GM18507 (cell line): ENCODE measurements around the gene ZNF688.
"Not testable (repeated sequence)": the region's sequence is repeated elsewhere in the genome, so short reads cannot be mapped to it uniquely, and the experiment has no call there.

Source experiments
- DNase-seq: peaks from one replicate; pipeline ENCODE4 v3.0.0; 2011; ENCODE audit warnings: low read depth; ENCODE audit not compliant: insufficient read length; ENCODE audit errors: extremely low spot score
- FAIRE-seq: peaks from 2 replicates; lab custom pipeline; 2011; peaks lifted over from hg19 to GRCh38; lab: Jason Lieb, UNC

ZNF688 gene

DNA sequence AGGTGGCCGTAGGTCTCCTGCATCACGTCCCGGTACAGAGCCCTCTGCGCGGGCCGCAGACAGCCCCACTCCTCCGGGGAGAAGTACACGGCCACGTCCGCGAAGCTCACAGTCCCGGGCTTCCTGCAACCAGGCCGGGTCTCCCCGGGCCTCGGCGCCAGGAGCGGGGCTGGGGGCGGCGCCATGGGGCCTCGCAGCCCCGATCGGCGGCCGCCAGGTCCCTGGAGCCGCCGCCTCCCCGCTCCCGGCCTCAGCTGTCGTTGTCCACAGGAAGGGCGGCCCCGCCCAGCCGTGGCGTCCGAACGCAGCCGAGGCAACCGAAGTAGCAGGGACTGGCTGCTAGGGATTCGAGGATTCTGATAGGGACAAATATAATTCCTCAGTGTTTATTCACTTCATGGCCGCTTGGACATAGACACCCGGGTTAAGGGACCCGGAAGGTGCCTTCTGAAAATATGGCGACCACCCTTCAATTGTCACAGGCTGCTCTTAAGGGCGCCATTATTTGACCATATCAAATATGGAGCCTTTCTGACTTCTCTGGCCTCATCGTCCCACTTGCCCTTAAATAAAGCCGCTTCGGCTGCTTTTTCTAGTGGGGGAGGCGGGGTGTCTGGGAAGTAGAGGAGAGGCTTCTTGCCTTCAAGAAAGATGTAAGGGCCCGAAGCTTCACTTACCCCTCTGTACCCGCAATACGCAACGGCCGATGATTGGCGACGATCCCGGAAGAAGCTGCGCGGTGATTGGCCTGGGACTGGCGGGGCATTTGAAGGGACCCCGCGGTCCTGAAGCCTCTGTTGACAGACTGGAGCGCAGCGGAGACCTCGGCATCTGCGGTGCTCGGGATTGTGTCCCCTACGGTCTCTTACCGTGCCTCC, at the start of gene ZNF688:
TSS of gene ZNF688 (minus strand) at position 270 of the 878 bp plus-strand sequence. CDS start at position 185, 85 bp downstream.
- peak; percentile 95 for FAIRE-seq

DNA sequence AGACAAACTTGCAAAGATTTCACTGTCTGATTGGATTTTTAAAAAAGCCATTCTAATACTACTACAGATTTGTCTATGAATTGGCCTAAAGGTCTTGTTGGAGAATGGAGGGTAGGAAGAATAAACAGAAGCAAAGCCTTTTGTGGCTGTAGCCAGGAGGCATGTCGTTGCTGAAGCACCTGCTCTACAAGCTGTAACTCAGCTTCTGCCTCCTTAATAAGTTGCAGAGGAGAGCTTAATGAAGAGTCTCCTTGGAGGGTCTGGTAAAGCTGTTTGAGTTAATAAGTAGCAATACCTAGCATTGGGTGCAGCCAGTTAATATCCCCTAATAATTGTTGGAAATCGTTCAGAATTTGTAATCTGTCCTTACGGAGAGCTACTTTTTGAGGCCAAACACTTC, 48.7 kb upstream of the ZNF688 start:
- FAIRE-seq, result no peak
- DNase-seq, result no peak

More for the DNA sequence above, at the start of gene ZNF688:
- DNase-seq, result peak; percentile 93

DNA sequence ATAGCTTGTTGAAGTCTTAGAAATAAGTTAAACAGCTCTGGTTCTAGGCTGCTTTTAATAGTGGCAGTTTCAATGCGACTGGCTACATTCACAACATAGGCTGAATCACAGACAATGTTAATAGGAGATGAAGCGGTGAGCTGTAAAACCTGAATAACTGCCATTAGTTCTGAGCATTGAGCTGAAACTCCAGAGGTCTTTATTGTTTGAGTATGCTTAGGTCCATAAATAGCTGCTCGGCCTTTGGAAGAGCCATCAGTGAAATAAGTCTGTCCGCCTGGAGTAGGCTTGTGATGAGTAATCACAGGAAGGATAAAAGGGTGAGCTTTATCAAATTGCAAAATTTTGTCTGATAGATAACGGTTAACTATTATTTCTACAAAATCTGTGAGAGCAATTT, 48.1 kb upstream of the ZNF688 start:
- DNase-seq (no peak), FAIRE-seq (no peak)

DNA sequence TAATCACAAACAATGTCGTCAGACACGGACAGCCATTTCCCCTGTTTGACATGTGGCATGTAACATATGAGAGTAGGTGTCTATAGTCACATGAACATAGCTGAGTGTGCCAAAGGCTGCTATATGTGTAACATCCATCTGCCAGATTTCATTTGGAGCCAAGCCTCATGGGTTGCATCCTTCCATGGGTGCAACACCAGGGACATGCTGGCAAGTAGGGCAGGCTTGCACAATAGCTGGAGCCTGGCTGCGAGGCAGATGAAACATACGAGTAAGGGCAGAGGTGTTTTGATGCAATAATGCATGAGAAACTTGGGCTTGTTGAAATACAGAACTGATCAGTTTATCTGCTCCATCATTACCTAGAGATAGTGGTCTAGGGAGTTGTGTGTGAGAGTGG, 47.7 kb upstream of the ZNF688 start:
- FAIRE-seq (no peak), DNase-seq (no peak)

DNA sequence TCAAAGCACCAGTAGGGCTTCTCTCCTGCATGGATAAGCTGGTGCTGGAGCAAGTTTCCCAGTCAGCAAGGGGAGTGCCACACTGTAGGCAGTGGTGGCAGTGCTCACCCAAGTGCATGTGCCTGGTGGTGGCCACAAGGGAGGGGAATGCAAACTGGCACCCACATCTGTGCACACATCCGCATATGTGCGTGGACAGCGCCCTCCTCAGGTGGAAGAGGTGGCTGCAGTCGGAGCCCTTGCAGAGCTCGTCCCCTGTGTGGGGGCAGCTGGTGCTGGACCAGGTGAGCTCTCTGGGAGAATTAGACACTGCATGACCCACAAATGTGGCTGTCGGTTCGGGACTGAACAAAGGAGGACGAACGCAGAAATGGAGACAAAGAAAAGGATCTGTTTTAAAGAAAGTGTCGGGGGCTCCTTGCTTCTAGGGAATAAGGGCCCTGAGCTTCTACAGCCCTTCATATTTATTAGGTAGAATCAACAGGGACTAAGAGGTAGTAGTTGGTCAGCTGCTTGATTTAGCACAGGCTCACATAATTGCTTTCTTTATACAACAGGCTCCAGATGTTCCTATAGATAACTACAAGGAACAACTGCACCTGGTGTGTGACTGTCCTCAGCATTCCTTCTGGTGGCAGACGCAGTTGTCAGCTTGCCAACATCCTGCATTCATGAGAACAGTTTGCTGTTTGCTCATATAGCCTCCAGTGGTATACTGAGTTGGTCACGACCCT, 44.0 kb upstream of the ZNF688 start:
- no peak for FAIRE-seq
- peak; percentile 15 for DNase-seq

DNA sequence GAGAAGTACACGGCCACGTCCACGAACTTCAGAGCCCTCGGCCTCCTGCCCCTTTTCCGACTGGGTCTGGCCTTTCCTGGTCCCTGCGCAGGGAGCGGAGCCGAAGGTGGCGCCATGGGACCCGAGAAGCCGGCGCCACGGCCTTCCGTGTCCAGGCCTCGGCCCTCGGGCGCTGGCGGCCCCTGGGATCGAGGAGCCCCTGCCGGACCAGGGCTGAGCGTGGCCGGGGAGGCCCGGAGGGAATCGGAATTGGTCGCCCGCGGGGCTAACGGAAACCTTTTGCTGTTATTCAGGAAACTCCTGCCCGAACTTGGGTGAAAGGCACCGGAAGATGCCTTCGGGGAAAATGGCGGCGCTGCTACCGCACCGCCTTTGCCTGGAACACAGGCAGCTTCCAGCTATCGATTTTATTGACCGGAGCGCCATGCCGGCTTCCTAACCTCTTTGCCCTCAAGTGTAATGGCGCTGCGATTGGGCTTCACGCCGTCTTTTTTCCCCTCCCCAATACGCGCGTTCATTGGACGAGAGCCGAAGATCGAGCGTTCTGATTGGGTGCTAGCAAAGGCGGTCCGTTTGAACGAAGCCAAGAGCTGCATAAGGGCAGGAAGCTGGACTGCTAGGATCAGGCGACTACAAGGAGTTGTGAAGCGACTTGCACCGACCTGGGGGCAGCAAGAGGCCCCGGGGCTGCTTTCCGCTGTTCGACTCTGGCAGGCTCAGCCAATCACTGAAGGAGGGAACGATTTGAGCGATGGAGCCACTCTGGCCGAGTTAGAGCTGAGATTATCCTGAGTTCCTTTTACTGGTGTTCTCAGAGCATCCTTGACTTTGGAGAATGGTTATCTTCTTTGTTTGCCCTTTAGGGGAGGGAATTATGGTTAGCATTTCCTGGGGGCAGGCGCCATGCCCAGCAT, 38.7 kb upstream of the ZNF688 start, which contains the start of gene ZNF689:
TSS of gene ZNF689 (minus strand) at position 464 of the 914 bp plus-strand sequence. CDS start at position 116, 348 bp downstream.
- peak; percentile 86 for DNase-seq
- FAIRE-seq, result peak; percentile 95

DNA sequence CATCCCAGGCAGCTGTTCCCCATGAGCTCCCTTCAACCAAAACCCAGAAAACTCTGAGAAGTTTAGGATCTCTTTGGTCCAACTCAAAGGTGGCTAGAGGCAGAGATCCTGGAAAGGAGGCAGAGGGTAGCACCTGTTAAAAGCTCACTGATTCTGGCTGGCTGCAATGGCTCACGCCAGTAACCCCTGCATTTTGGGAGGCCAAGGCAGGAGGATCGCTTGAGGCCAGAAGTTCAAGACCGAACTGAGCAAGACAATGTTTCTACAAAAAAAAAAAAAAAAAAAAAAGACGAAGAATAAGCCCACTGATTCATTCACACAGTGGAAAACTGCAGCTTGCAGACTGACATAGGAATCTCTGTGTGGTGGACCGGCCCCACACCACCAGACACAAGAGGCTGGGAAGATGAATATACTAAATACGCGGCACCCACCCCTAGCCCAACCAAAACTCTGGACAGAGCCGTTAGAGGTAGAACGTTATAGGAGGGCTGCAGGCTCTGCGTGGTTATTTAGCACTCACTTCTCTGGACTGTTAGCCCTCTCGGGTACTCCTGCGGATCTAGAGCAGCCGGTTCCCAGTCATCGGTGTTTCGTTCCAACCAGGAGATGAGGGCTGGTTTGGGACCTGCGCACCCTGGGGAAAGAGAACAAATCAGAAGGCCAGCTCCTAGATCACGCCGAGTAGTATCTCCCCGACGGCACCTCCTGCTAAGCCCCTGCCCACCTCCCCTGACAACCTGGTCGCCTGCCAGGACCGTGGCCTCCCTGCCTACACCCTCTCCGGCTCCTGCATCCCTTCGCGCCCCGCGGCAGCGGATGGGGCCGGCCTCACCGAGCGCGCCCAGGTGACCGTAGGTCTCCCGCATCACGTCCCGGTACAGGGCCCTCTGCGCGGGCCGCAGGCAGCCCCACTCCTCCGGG, 37.8 kb upstream of the ZNF688 start:
- DNase-seq (peak; percentile 26), FAIRE-seq (no peak)

DNA sequence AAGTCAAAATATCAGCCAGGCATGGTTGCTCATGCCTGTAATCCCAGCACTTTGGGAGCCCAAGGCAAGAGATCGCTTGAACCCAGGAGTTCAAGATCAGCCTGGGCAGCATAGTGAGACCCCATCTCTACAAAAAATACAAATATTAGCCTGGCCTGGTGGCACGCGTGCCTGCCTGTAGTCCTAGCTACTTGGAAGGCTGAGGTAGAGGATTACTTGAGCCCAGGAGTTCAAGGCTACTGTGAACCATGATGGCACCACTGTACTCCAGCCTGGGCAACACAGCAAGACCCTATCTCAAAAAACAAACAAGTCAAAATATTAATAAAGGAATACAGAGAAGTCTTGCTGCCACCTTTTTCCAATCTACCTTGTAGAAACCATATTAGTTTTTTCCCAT, 34.5 kb upstream of the ZNF688 start:
- no peak for DNase-seq
- FAIRE-seq, result no peak

DNA sequence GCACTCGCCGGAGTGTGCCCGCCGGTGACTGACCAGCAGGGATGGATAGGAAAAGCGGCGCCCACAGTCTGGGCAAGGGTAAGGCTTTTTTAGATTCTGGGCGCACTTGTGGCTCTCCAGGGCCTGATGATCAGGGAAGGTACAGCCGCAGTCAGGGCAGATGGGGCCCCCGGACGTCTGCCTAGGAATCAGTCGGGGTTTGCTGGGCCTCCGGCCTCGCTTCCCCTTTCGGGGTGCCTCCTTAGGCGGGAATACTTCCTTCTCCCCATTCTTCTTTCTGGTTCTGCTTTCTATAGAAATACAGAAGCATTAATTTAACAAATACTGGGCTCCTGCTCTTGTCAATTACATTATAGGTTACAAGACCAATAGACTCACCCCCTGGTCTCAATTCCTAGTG, 33.6 kb upstream of the ZNF688 start:
- FAIRE-seq (no peak), DNase-seq (no peak)

DNA sequence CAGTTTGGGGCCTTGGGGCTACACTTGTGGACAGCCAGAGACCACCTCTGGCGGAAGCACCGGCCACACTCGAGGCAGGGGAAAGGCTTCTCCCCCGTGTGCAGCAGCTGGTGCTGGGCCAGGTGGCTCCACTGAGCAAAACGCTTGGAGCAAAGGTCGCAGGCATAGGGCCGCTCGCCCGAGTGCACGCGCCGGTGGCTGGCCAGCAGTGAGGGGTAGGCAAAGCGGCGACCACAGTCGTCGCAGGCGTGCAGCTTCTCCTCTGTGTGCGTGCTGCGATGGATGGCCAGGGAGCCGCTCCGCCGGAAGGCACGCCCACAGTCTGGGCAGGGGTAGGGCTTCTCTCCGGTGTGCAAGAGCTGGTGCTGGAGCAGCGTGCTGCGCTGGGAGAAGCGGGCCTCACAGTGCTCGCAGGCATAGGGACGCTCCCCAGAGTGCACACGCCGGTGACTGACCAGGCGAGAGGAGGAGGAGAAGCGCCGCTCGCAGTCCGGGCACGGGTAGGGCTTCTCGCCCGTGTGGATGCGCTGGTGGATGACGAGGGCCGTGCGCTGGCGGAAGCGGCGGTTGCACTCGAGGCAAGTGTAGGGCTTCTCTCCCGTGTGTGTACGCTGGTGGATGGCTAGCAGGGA, 32.9 kb upstream of the ZNF688 start:
- FAIRE-seq (no peak), DNase-seq (no peak)

DNA sequence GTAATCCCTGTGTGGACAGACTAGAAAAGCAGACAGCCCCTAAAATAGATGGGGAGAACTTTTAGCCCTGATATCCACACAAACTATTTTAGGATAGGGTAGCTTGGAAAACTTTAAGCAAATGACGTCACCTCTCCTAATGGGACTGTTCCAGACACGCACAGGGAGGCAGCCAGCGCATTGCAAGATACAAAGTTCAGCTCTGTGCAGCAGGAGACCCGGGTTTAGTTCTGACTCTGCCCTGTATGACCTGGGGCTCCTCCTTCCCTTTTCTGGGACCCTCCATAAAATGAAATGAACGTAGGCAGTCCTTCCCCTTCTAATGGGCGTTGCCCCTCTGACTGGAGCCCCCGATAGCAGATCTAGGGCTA, 32.4 kb upstream of the ZNF688 start:
- FAIRE-seq (no peak), DNase-seq (no peak)

DNA sequence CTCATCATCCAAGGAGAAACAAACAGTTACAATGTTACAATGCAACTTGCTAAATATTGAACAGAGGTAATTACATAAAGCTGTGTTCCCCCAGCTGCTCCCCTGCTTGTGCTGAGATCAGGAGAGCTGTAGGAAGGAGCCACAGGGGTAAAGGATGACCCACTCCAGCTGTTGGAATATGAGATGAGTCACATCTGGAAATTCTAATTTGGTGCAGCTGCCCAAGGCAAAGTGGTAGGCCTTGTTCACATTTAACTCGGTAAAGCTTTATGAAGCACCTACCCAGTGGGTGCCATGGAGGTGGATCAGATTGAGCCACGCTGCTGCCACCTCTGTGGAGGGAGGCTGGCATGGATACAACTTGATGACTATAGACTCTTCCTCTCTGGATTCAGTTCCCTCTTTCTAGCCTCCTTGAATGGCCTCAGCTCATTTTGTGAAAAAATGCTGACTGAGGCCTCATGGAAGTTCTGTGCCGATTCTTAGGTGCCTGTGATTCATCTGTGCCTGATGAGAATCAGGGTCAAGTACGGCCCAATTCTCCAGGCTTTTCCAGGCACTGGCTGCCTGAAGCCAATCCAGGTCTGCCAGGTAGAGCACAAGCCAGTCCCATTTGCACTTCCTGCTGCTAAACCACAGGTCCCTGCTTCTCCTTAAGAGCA, 31.2 kb upstream of the ZNF688 start:
- DNase-seq, result no peak
- FAIRE-seq, result no peak

DNA sequence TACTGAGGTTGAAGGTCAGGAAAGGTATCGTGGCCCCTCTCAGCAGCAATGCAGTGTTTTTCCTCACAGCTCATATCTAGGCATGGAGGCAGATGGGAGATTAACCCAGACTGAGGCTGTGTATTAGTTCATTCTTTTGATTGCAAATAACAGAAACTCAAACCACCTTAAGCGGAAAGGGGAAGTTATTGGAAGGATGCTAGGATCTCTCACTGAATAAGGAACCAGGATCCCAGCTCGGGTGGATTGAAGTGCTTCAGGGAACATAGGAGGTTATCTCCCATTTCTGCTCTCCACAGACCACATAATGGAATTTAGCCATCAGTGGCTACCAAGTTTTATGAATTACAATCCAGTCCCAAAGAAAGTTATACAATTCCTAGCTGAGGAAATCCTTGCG, 30.5 kb upstream of the ZNF688 start:
- no peak for FAIRE-seq
- DNase-seq, result no peak

DNA sequence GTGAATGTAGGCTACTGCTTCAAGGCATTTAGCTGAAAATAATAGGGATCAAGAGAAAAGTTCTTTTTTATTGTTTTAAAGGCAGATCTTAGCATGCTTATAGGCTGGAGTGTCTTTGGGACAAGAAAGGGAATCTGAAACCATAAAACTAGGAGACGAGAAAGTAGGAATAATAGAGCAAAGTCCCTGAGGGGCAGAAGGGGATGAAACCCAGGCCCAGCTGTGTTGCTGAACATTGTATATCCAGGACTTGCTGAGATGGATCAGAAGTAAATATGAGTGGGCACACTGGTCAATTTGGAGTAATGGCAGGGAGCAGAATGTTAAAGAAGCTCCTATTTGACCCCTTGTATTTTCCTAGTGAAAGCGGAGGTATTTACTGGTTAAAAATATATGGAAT, 29.4 kb upstream of the ZNF688 start:
- no peak for DNase-seq
- FAIRE-seq, result no peak

DNA sequence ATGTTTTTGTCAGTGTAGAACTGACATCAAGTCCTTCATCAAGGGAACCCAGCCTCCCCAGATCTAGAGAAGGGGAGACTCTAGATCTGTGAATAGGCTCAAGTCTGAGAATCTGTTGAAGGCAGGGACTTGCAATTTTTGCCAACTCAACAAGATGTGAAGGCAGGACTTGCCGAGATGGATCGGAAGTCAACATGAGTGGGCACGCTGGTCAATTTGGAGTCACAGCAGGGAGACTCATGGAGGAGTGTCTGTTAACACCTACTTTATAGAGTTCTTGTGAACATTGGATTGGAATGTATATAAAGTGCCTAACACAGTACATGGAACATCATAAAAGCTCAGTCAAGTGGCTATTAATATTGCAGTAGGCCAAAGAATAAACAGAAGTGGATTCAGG, 28.7 kb upstream of the ZNF688 start:
- DNase-seq (no peak), FAIRE-seq (no peak)

DNA sequence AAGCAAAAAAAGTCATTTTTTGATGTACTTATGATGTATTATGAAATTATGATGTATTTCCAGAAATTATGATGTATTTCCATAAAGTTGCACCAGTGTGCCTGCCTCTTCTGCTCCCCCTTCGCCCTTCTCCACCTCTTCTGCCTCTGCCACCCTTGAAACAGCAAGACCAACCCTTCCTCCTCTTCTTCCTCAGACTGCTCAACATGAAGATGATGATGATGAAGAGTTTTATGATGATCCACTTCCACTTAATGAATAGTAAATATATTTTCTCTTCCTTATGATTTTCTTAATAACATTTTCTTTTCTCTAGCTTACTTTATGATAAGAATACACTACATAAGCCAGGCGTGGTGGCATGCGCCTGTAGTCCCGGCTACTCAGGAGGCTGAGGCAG, 21.4 kb upstream of the ZNF688 start:
- FAIRE-seq, result no peak
- DNase-seq, result no peak

DNA sequence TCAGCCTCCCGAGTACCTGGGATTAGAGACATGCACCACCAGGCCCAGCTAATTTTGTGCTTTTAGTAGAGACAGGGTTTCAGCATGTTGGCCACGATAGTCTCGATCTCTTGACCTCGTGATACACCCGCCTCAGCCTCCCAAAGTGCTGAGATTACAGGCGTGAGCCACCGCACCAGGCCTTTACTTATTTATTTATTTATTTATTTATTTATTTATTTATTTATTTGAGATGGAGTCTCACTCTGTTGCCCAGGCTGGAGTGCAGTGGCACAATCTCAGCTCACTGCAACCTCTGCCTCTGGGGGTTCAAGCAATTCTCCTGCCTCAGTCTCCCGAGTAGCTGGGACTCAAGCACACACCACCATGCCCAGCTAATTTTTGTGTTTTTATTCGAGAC, 19.4 kb upstream of the ZNF688 start:
- DNase-seq, FAIRE-seq: not testable (repeated sequence)

DNA sequence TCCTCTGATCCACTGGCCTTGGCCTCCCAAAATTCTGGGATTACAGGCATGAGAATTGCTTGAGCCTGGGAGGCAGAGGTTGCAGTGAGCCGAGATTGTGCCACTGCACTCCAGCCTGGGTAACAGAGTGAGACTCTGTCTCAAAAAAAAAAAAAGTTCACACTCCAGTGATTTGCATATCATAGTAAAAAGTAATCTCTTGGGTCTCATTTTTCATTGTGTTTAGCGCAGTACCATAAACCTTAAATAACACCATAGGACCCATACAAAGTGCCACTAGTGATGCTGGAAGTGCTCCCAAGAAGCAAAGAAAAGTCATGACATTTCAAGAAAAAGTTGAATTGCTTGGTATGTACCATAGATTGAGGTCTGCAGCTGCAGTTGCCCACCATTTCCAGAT, 18.1 kb upstream of the ZNF688 start:
- DNase-seq, FAIRE-seq: not testable (repeated sequence)
